Keratinocyte (primary cell): ENCODE data around the gene NUDT1.

Experiments used
- EZH2 ChIP-seq: IDR thresholded peaks from one replicate; pipeline ENCODE4 v1.6.1; 2012; ENCODE audit warnings: inconsistent platforms, mild to moderate bottlenecking, low read length, moderate library complexity
- TF ChIP-seq, protein P1 (sequence below), 3 experiments: IDR thresholded peaks in 1 of 3; conservative IDR thresholded peaks in 1 of 3; optimal IDR thresholded peaks in 1 of 3; 2 replicates in 2 of 3; 3 replicates in 1 of 3; pipeline versions ENCODE3 to v1.5.1; 2011; ENCODE audit warnings: low read length in 3 of 3, mild to moderate bottlenecking in 3 of 3, moderate library complexity in 2 of 3, control low read depth in 1 of 3, inconsistent platforms in 1 of 3; ENCODE audit not compliant: insufficient read depth in 2 of 3; ENCODE audit errors: extremely low read depth in 1 of 3

DNA sequence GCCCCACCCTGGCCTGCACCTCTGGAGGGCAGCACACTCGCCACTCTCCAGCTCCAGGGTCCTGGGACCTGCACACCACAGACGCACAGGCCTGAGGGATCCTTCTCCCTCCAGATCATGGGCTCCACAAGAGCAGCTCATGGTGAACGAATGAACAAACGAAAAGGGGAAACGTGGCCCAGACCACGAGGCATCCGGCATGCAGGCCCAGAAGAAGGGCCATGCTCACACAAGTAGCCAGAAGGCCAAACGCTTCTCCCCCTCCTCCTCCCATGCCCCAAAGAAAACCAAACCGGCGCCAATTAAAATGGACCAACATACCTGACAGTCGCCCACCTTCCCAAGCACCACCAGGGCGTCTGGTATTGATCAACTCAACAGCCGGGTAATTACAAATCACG, 39.7 kb upstream of the NUDT1 start:
- TF ChIP-seq, protein P1, sequence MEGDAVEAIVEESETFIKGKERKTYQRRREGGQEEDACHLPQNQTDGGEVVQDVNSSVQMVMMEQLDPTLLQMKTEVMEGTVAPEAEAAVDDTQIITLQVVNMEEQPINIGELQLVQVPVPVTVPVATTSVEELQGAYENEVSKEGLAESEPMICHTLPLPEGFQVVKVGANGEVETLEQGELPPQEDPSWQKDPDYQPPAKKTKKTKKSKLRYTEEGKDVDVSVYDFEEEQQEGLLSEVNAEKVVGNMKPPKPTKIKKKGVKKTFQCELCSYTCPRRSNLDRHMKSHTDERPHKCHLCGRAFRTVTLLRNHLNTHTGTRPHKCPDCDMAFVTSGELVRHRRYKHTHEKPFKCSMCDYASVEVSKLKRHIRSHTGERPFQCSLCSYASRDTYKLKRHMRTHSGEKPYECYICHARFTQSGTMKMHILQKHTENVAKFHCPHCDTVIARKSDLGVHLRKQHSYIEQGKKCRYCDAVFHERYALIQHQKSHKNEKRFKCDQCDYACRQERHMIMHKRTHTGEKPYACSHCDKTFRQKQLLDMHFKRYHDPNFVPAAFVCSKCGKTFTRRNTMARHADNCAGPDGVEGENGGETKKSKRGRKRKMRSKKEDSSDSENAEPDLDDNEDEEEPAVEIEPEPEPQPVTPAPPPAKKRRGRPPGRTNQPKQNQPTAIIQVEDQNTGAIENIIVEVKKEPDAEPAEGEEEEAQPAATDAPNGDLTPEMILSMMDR (optimal IDR thresholded peaks at IDR 0.05 in 1 of 3, IDR thresholded peaks at IDR 0.05 in 1 of 3, conservative IDR thresholded peaks at IDR 0.05 in 1 of 3; ENCODE audit: extremely low read depth in 1 of 3, insufficient read depth in 2 of 3, low read length in 3 of 3): no peak
- TF ChIP-seq EZH2: no peak
